ENCODE data around the gene FARP1.

FARP1 gene

DNA sequence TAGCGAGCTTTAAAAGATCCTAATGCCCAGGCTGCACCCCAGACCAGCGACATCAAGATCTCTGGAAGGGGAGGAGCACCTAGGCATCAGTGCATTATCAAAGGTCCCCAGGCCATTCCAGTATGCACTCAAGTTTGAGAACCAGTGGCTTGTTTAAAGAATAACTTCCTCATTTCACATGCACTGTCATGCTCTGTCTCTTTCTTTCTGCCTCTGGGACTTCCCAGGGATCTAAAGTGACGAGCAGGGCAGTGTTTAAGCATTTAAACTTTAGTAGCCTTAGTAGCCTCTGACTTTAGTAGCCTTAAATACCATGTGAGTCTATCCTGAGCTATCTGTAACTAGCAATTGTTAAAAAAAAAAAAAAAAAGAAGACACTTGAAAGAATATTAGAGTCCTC is 8.9 kb upstream of the FARP1 start:
- no peak for DNase-seq (ENCODE audit: low spot score)

GRCh38 chr13:98134901-98135300 is 8.0 kb upstream of the FARP1 start:
- DNase-seq (ENCODE audit: low spot score) = no peak

GRCh38 chr13:98141091-98141490 is 1.8 kb upstream of the FARP1 start:
- no peak for DNase-seq (ENCODE audit: low spot score)

DNA sequence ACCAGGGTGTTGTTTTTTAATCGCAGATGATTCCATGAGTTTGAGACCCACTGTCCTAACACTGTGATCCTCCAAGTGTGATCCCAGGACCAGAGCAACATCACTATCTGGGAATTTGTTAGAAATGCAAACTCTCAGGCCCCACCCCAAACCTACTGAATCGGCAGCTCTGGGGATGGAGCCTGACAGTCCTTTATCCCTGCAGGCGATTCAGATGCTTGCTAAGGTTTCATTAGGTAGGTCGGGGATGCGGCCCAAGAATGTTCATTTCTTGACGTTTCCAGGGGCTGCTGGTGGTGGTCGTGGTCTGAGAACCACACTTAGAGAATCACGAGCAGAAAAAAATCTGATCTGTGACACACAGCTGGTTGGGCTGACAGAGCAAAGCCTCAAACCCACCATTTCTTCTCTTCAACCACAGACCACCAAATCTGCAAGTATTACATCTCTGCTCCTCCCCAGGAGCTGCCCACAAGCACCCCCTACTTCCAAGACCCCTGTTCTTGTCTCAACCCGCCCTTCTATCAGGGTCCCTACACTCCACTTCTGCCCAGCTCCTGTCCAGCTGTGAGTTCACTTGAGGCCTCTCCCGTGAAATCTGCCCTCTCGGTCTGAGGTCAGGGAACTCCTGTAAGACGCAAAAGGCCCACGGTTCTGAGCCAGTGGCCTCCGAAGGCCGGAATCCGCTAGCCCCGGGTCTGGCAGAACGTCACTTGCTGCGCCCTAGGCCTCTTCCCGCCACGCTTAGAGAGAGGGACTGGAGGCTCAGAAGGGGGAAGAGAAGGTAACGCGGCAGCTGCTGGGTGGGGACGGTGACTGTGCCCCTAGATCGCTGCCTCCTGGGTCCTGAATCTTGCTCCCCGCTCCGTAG is 1.1 kb upstream of the FARP1 start:
- peak; percentile 6 for DNase-seq (ENCODE audit: low spot score)

DNA sequence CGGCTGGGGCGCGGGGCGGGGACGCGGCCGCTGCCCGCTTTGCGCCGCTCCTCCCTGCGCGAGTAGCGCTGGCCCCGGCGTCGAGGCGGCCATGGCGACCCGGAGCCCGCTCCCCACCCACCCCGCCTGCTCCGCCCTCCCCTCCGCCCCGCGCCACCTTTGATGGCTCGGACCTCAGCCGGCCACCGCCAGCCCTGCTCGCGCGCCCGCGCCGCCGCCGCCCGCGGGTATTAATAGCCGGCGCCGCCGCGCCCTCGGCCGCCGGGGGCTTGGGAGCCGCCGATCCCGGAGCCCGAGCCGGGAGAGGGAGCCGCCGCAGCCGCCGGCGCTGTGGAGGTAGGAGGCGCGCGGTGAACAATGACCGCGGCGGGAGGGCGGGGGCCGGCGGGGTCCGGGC is 261 bp downstream of the FARP1 start:
- no peak for DNase-seq (ENCODE audit: low spot score)

- peak; percentile 12 for DNase-seq (ENCODE audit: low spot score)
These were observed 720 bp downstream of the FARP1 start for GRCh38 chr13:98143601-98144026.

DNA sequence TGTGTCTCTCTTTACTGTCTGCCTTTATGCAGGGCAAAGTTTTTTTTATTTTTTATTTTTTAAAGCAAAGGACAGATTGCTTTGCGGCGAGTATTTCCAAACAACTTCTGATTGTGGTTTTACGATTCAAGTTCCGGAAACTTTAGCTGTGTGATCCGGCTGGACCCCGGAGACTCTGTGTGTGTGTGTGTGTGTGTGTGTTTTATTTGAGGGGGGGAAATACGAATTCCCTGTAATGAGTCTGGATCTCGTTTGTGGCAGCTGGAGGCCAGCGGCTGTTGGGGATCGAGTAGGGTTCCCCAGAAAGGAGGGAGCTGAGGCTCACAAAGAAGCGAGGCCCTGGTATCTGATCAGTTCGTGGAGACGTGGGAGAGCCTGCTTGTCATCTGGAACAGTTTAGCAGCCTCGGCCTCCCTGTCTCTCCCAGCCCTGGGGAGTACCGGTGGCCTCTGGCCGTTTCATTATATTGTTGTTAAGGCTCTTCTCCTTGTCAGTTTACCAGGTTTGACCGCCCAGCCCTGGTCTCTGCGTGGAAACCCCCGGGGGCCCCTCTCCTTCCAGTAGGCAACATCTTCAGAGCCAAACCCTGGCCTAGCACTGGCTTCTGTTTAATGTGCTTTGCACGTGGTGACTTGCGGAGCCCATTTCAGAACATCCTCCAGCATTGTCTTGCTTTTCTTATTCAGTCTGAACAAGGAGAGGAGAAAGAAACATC is 1.3 kb downstream of the FARP1 start:
- DNase-seq (ENCODE audit: low spot score) = peak; percentile 28

- DNase-seq (ENCODE audit: low spot score) = peak; percentile 47
These were observed 2.0 kb downstream of the FARP1 start for GRCh38 chr13:98144801-98145350.

- DNase-seq (ENCODE audit: low spot score) = no peak
These were observed 4.6 kb downstream of the FARP1 start for GRCh38 chr13:98147521-98147920.

DNA sequence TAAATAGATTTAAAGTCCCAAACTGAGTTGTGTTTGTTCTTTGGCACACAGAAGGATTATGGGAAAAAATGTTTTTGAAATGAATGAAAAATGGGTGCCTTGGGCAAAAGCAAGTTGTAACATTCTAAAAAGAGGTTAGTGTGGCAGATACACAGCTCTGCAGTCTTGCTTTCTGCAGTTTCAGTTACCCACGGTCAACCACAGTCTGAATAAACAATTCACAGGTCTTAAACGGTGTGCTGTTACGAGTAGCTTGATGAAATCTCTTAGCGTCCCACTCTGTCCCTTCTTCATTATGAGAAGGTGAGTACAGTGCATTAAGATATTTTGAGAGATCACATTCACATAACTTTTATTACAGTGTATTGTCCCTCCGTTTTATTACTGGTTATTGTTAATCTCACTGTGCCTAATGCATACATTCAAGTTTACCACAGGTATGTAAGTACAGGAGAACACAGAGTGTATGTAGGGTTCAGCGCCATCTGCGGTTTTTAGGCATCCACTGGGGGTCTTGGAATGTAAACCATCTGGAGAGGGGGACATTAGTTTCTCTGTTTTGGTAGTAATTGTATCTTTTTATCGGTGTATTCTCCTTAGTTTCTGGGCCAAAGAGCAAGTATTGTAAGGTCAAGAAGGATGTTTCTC is 8.1 kb downstream of the FARP1 start:
- no peak for DNase-seq (ENCODE audit: low spot score)

- no peak for DNase-seq (ENCODE audit: low spot score)
These were observed 12.7 kb downstream of the FARP1 start for GRCh38 chr13:98155475-98156109.

DNA sequence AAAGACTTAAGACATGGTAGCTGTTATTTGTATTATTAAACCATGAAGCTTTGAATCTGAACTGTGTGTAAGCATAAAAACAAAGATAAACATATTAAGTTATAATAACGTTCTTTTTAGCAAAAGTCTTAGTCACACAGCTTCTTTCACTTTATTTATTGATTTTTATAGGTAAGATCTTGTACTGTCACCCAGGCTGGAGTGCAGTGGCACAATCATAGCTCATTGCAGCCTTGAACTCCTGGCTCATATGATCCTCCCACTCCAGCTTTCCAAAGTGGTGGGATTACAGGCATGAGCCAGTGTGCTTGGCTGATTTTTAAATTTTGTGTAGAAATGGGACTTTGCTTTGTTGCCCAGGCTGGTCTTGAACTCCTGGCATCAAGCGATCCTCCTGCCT is 13.4 kb downstream of the FARP1 start:
- no peak for DNase-seq (ENCODE audit: low spot score)

- DNase-seq (ENCODE audit: low spot score) = no peak
These were observed 14.3 kb downstream of the FARP1 start for GRCh38 chr13:98157188-98157587.

GRCh38 chr13:98157609-98158008 is 14.7 kb downstream of the FARP1 start:
- DNase-seq (ENCODE audit: low spot score) = no peak

DNA sequence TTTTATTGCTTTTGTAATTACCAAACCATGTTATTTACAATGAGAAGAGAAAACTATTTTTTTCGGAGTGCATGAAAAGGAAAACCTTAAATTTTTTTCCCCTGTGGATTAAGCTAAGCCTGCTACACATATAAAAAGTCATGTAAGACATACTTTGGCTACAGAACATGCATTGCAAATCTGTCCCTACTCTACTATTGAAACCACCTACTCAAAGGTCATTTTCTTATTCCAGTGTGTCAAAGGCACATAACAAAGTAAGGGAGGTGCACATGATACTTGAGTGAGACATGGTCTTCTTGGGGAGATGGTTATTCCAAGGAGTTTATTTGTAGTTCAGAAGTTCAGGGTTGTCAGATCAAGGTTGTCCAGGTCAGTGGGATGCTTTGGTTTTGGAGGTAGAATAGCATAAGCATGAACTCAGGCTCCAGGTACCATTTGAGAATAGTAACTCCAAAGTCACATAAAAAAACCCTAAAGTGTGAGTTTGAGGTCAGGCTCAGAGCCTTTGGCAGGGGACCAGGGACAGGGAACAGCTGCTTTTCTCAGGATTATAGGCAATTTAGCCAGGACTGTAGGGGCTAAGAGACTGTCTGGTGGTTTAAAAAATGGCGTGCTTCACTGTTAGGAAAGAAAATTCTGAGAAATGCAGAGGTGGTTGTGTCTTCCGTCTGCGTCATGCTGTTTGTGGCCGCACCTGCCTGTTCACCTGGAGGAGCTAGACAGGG is 15.4 kb downstream of the FARP1 start:
- DNase-seq (ENCODE audit: low spot score) = no peak

DNA sequence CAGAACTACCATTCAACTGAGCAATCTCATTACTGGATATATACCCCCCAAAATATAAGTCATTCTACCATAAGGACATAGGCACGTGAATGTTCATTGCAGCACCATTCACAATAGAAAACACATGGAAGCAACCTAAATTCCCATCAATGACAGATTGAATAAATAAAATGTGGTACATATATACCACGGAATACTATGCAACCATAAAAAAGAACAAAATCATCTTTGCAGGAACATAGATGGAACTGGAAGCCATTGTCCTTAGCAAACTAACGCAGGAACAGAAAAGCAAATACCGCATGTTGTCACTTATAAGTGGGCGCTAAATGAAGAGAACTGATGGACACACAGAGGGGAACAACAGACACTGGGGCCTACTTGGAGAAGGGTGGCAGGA is 20.0 kb downstream of the FARP1 start:
- DNase-seq (ENCODE audit: low spot score) = no peak

DNA sequence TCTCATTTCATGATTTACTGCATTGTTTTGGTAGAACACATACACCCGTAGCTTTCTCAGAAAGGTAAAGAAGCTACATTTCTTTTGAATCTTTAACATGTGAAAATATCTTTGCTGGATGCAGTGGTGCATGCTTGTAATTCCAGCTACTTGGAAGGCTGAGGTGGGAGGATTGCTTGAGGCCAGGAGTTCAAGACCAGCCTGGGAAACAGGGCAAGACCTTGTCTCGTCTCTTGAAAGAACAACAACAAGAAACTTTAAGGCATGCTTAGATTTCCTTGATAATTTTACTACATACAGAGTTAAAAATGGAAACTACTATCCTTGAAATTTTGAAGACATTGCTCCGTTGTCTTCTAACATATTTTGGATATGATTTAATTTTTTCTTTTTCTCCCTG is 26.4 kb downstream of the FARP1 start:
- DNase-seq (ENCODE audit: low spot score) = no peak

GRCh38 chr13:98171900-98172589 is 29.2 kb downstream of the FARP1 start:
- peak; percentile 13 for DNase-seq (ENCODE audit: low spot score)

- DNase-seq (ENCODE audit: low spot score) = peak; percentile 23
These were observed 29.9 kb downstream of the FARP1 start for GRCh38 chr13:98172590-98173422.

All from SW480 (cell line).